Suprapubic skin (tissue), 4 donors: ENCODE results near the gene MCUR1.

ENCODE experiments used
- CTCF ChIP-seq, 2 donors: fragments of 200-600 bp in 1 of 2; fragments of 450-650 bp in 1 of 2; sonication (generic) in 1 of 2; IDR thresholded peaks; one replicate each; pipeline ENCODE4 v1.5.1; 2016 to 2019; ENCODE audit warnings: antibody characterized with exemption in 2 of 2, mild to moderate bottlenecking in 1 of 2, moderate library complexity in 1 of 2
- EP300 ChIP-seq: sonication (generic); formaldehyde crosslinking; IDR thresholded peaks from one replicate; pipeline ENCODE4 v1.6.1; 2017; ENCODE audit warnings: antibody characterized with exemption
- POLR2A ChIP-seq, 2 donors: fragments of 450-650 bp; IDR thresholded peaks; one replicate each; pipeline ENCODE4 v1.6.1; 2017; ENCODE audit warnings: antibody characterized with exemption in 2 of 2, mild to moderate bottlenecking in 2 of 2, moderate library complexity in 2 of 2
- POLR2AphosphoS5 ChIP-seq, 3 donors: sonication (generic); formaldehyde crosslinking; IDR thresholded peaks; one replicate each; pipeline ENCODE4 v1.6.1; 2017; ENCODE audit warnings: antibody characterized with exemption in 3 of 3

GRCh38 chr6:13832778-13833177 is 18.4 kb upstream of the MCUR1 start:
- TF ChIP-seq CTCF (IDR thresholded peaks at IDR 0.05) (no peak), POLR2AphosphoS5 (IDR thresholded peaks at IDR 0.05) (no peak), POLR2A (IDR thresholded peaks at IDR 0.05) (no peak), EP300 (no peak)
